Transverse colon (tissue), 3 donors: Measurements from ENCODE around the gene DKK3.

ENCODE experiments used
- EP300 ChIP-seq: sonication (generic); formaldehyde crosslinking; IDR thresholded peaks from one replicate; pipeline ENCODE4 v1.6.1; 2017; ENCODE audit warnings: antibody characterized with exemption, low read depth
- POLR2A ChIP-seq: fragments of 450-650 bp; IDR thresholded peaks from one replicate; pipeline ENCODE4 v1.6.1; 2016; ENCODE audit warnings: antibody characterized with exemption, mild to moderate bottlenecking, moderate library complexity
- POLR2AphosphoS5 ChIP-seq, 3 donors: sonication (generic); formaldehyde crosslinking; IDR thresholded peaks; one replicate each; pipeline ENCODE4 v1.6.1; 2016; ENCODE audit warnings: antibody characterized with exemption in 3 of 3

DNA sequence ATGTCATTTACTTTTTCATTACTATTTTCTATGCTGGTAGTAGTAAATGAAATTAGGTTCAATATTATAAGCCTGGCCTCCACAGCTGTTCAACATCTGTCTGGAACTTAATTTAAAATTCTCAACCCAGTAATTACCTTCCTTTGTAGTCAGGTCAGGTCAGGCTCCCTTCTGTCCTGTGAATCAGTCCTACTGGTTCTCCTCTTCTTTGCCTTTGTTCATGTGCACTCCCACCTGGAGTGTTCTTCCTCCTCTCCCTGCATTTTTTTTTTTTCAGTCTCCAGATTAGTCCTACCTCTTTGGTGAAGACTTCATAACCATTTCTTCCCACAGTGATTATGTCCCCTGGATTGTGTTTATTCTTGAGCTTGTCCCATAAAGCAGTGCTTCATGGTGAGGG lies 67.9 kb downstream of the DKK3 start:
- no peak for TF ChIP-seq EP300
- no peak for TF ChIP-seq POLR2AphosphoS5 (IDR thresholded peaks at IDR 0.05)
- TF ChIP-seq POLR2A = no peak
